ENCODE measurements around the gene CTNNA2.

DNA sequence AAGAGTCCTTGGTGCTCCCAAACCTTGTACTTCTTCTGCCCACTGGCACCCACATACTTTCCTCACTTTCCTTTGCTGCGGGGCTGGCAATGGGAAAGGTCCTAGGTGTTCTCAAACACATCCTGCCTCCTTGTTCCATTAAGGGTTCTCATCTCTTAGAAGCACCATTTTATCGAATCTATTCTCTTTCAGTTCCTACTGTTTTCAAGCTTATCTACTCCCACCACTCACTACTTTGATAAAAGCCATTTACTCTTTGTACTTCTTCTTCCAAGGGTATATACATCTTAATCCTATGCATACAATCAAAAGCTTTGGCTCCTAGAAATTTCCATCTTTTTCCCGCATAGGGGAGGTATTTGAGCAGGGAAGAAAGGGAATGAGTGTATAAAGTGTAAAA lies 868.8 kb downstream of the CTNNA2 start:
- TF ChIP-seq CTCF (IDR thresholded peaks at IDR 0.05; ENCODE audit: borderline replicate concordance, extremely low read depth, low read length, poor library complexity, severe bottlenecking) (no peak), EZH2 (IDR thresholded peaks at IDR 0.05; ENCODE audit: borderline replicate concordance, low read depth, low read length, severe bottlenecking) (no peak)
